22Rv1 (cell line): Measurements from ENCODE around the gene SELPLG.

Experiments used
- CTCF ChIP-seq: fragments of 450-650 bp; IDR thresholded peaks from 2 replicates; pipeline ENCODE4 v1.5.1; 2017; ENCODE audit warnings: mild to moderate bottlenecking
- ZFX ChIP-seq: fragments of 450-650 bp; IDR thresholded peaks from 2 replicates; pipeline ENCODE4 v1.6.1; 2017; ENCODE audit warnings: antibody characterized with exemption, borderline replicate concordance

- TF ChIP-seq CTCF: no peak
- no peak for TF ChIP-seq ZFX
Observed at GRCh38 chr12:108625228-108625627, 8.5 kb downstream of the SELPLG start.
